K562 (cell line): ENCODE data around the gene STK11.

Source experiments
- POLR2A ChIP-seq: fragments of 450-650 bp; conservative IDR thresholded peaks from 2 replicates; pipeline ENCODE4 v1.6.1; 2016
- ZBTB26 ChIP-seq: fragments of 450-650 bp; formaldehyde crosslinking; IDR thresholded peaks from 2 replicates; pipeline ENCODE4 v1.4.0; 2022; ENCODE audit warnings: missing genetic modification characterization
- ZNF12 ChIP-seq: sonication (generic); formaldehyde crosslinking; IDR thresholded peaks from 2 replicates; pipeline ENCODE4 v1.4.0; 2020; ENCODE audit warnings: mild to moderate bottlenecking, missing genetic modification reagents
- ZNF561 ChIP-seq: fragments of 450-650 bp; formaldehyde crosslinking; conservative IDR thresholded peaks from 2 replicates; pipeline ENCODE4 v1.4.0; 2020; ENCODE audit warnings: mild to moderate bottlenecking, moderate library complexity

GRCh38 chr19:1182727-1183126 is 22.9 kb upstream of the STK11 start:
- TF ChIP-seq ZNF561 (no peak), POLR2A (no peak), ZBTB26 (CRISPR knock-in tag) (no peak), ZNF12 (CRISPR knock-in tag) (no peak)
